ENCODE results near the gene ITGAE.
A peak's percentile ranks its signal among the peaks of the same experiment; 100 is the strongest.
"Not testable (repeated sequence)": the region's sequence is repeated elsewhere in the genome, so short reads cannot be mapped to it uniquely, and the experiment has no call there.

ITGAE gene

GRCh38 chr17:3796110-3796821 lies 4.7 kb downstream of the ITGAE start:
- intact Hi-C loops (cut with DNase I), result no loop called here
- peak in 1 of 10 donors; percentile 54 for DNase-seq

- peak in 2 of 10 donors; percentile 58 to 62 for DNase-seq
- intact Hi-C loops (cut with DNase I), result no loop called here
These were observed 5.4 kb downstream of the ITGAE start for GRCh38 chr17:3795390-3796102.

- DNase-seq, result peak in 2 of 10 donors; percentile 45 to 62
These were observed 6.2 kb downstream of the ITGAE start for GRCh38 chr17:3794557-3795389.

GRCh38 chr17:3794152-3794551 lies 6.8 kb downstream of the ITGAE start:
- DNase-seq; intact Hi-C loops (cut with DNase I): not testable (repeated sequence)

More at GRCh38 chr17:3794557-3795389, 6.2 kb downstream of the ITGAE start:
- intact Hi-C loops (cut with DNase I), result no loop called here

- peak in 1 of 10 donors; percentile 23 for DNase-seq
- intact Hi-C loops (cut with DNase I), result not testable (repeated sequence)
These were observed 7.7 kb downstream of the ITGAE start for GRCh38 chr17:3793258-3793657.

GRCh38 chr17:3792481-3792880 lies 8.5 kb downstream of the ITGAE start:
- intact Hi-C loops (cut with DNase I), result no loop called here
- peak in 8 of 10 donors; percentile 37 to 92 (median 63) for DNase-seq

- intact Hi-C loops (cut with DNase I), result no loop called here
These were observed 12.8 kb downstream of the ITGAE start for GRCh38 chr17:3788200-3788599.

GRCh38 chr17:3785323-3785722 lies 15.7 kb downstream of the ITGAE start:
- DNase-seq; intact Hi-C loops (cut with DNase I): not testable (repeated sequence)

More at GRCh38 chr17:3788200-3788599, 12.8 kb downstream of the ITGAE start:
- peak in 3 of 10 donors; percentile 12 to 21 (median 14) for DNase-seq

GRCh38 chr17:3782751-3783150 lies 18.2 kb downstream of the ITGAE start:
- intact Hi-C loops (cut with DNase I), result no loop called here
- no peak for DNase-seq

GRCh38 chr17:3780986-3781385 lies 20.0 kb downstream of the ITGAE start:
- peak in 1 of 10 donors; percentile 4 for DNase-seq
- intact Hi-C loops (cut with DNase I), result no loop called here

GRCh38 chr17:3777366-3778120 lies 23.4 kb downstream of the ITGAE start:
- intact Hi-C loops (cut with DNase I), result no loop called here
- DNase-seq, result peak in 1 of 10 donors; percentile 62

- intact Hi-C loops (cut with DNase I), result no loop called here
- peak in 1 of 10 donors; percentile 74 for DNase-seq
These were observed 27.0 kb downstream of the ITGAE start for GRCh38 chr17:3773966-3774365.

- DNase-seq, result peak in 1 of 10 donors; percentile 8
- intact Hi-C loops (cut with DNase I), result no loop called here
These were observed 27.5 kb downstream of the ITGAE start for GRCh38 chr17:3773511-3773910.

- intact Hi-C loops (cut with DNase I), result no loop called here
- peak in 1 of 10 donors; percentile 21 for DNase-seq
These were observed 28.2 kb downstream of the ITGAE start for GRCh38 chr17:3772764-3773163.

- intact Hi-C loops (cut with DNase I), result no loop called here
- peak in 1 of 10 donors; percentile 67 for DNase-seq
These were observed 29.8 kb downstream of the ITGAE start for GRCh38 chr17:3771140-3771539.

- peak in 1 of 10 donors; percentile 43 for DNase-seq
- intact Hi-C loops (cut with DNase I), result no loop called here
These were observed 30.5 kb downstream of the ITGAE start for GRCh38 chr17:3770466-3770865.

GRCh38 chr17:3768769-3769168 lies 32.2 kb downstream of the ITGAE start:
- DNase-seq, result peak in 1 of 10 donors; percentile 53
- intact Hi-C loops (cut with DNase I), result no loop called here

- peak in 1 of 10 donors; percentile 34 for DNase-seq
- intact Hi-C loops (cut with DNase I), result no loop called here
These were observed 32.6 kb downstream of the ITGAE start for GRCh38 chr17:3768341-3768740.

GRCh38 chr17:3766779-3767178 lies 34.2 kb downstream of the ITGAE start:
- DNase-seq, result peak in 1 of 10 donors; percentile 21
- intact Hi-C loops (cut with DNase I), result no loop called here

GRCh38 chr17:3765981-3766380 lies 35.0 kb downstream of the ITGAE start:
- peak in 2 of 10 donors; percentile 5 to 36 for DNase-seq
- intact Hi-C loops (cut with DNase I), result no loop called here
